HepG2 (cell line): ENCODE data around the gene ATP6V0A1. TPM values are rescaled to one million over a fixed set of nuclear protein-coding genes. Genes with fewer than 3 reads are reported as not detected.

Experiments
- AGO2 ChIP-seq: fragments of 200-400 bp; formaldehyde crosslinking; optimal IDR thresholded peaks from 2 replicates; pipeline ENCODE3; 2017; ENCODE audit warnings: mild to moderate bottlenecking, low read depth, low read length, moderate library complexity
- ATF1 ChIP-seq: IDR thresholded peaks from 2 replicates; pipeline ENCODE4 v1.6.1; 2016; ENCODE audit warnings: mild to moderate bottlenecking, control low read depth
- CREM ChIP-seq, 2 experiments: sonication (generic) in 1 of 2; formaldehyde crosslinking in 1 of 2; IDR thresholded peaks; 2 replicates each; pipeline versions ENCODE4 v1.4.0 to v1.6.1; 2016 to 2020; ENCODE audit warnings: antibody characterized with exemption in 1 of 2, mild to moderate bottlenecking in 1 of 2, missing genetic modification reagents in 1 of 2
- HNF4A ChIP-seq: sonication (generic); formaldehyde crosslinking; IDR thresholded peaks from 2 replicates; pipeline ENCODE4 v1.4.0; 2020; ENCODE audit warnings: missing genetic modification reagents
- IKZF4 ChIP-seq: sonication (generic); formaldehyde crosslinking; IDR thresholded peaks from 2 replicates; pipeline ENCODE4 v1.5.1; 2020; ENCODE audit warnings: borderline replicate concordance, mild to moderate bottlenecking, low read depth, missing genetic modification reagents; ENCODE audit errors: not compliant biosample characterization
- MED8 ChIP-seq: sonication (generic); formaldehyde crosslinking; IDR thresholded peaks from 2 replicates; pipeline ENCODE4 v1.8.1; 2023; ENCODE audit warnings: mild to moderate bottlenecking, missing genetic modification reagents; ENCODE audit not compliant: insufficient replicate concordance
- MTF2 ChIP-seq: sonication (generic); formaldehyde crosslinking; IDR thresholded peaks from 2 replicates; pipeline ENCODE4 v1.5.0; 2020; ENCODE audit warnings: missing genetic modification reagents, borderline replicate concordance
- MYPOP ChIP-seq: sonication (generic); formaldehyde crosslinking; IDR thresholded peaks from 2 replicates; pipeline ENCODE4 v1.8.1; 2023; ENCODE audit warnings: mild to moderate bottlenecking, moderate library complexity, missing genetic modification reagents
- RBAK ChIP-seq: sonication (generic); formaldehyde crosslinking; IDR thresholded peaks from 2 replicates; pipeline ENCODE4 v1.5.1; 2020; ENCODE audit warnings: mild to moderate bottlenecking, missing genetic modification reagents
- TCF7L2 ChIP-seq: IDR thresholded peaks from 2 replicates; pipeline ENCODE4 v1.6.1; 2011; ENCODE audit warnings: mild to moderate bottlenecking, low read depth, low read length, moderate library complexity
- TRIM24 ChIP-seq: sonication (generic); formaldehyde crosslinking; IDR thresholded peaks from 2 replicates; pipeline ENCODE4 v1.8.0; 2022; ENCODE audit warnings: mild to moderate bottlenecking, missing genetic modification reagents
- ZFP62 ChIP-seq: sonication (generic); formaldehyde crosslinking; IDR thresholded peaks from 2 replicates; pipeline ENCODE4 v1.4.0; 2020; ENCODE audit warnings: missing genetic modification reagents
- ZNF354B ChIP-seq: sonication (generic); formaldehyde crosslinking; IDR thresholded peaks from 2 replicates; pipeline ENCODE4 v1.8.0; 2022; ENCODE audit warnings: mild to moderate bottlenecking, missing genetic modification reagents
- ZNF569 ChIP-seq: sonication (generic); formaldehyde crosslinking; IDR thresholded peaks from 2 replicates; pipeline ENCODE4 v1.5.0; 2020; ENCODE audit warnings: mild to moderate bottlenecking, missing genetic modification reagents, moderate library complexity, borderline replicate concordance
- polyA plus RNA-seq, 8 experiments: library from polyadenylated mRNA; depleted of rRNA in 3 of 8; stranded (reverse) in 7 of 8; unstranded in 1 of 8; fragments of >200 nt; fragmentation: Illumina TruSeq in 4 of 8; extraction: Trizol in 4 of 8; gene quantifications; 2 replicates each; pipeline versions ENCODE4 v1.2.1 to v1.2.3, GENCODE V29; 2011 to 2016; ENCODE audit warnings: low read depth in 4 of 8, missing spikeins in 1 of 8, mixed read lengths in 1 of 8; ENCODE audit not compliant: insufficient read depth in 1 of 8
- total RNA-seq, 5 experiments: library from RNA; depleted of rRNA; stranded (reverse); fragments of >200 nt; fragmentation: Illumina TruSeq; extraction: Trizol; gene quantifications; 2 replicates each; pipeline ENCODE4 v1.2.3, GENCODE V29; 2016; ENCODE audit warnings: low read depth in 1 of 5
- TF ChIP-seq, protein P1 (sequence below): sonication (generic); formaldehyde crosslinking; IDR thresholded peaks from 2 replicates; pipeline ENCODE4 v1.4.0; 2020; ENCODE audit warnings: missing genetic modification reagents, borderline replicate concordance
- TF ChIP-seq, protein P2 (sequence below): sonication (generic); formaldehyde crosslinking; IDR thresholded peaks from 2 replicates; pipeline ENCODE4 v1.8.0; 2022; ENCODE audit warnings: mild to moderate bottlenecking, missing genetic modification reagents; ENCODE audit not compliant: insufficient replicate concordance
- TF ChIP-seq, protein P3 (sequence below): sonication (generic); formaldehyde crosslinking; IDR thresholded peaks from 2 replicates; pipeline ENCODE4 v1.5.0; 2020; ENCODE audit warnings: missing genetic modification reagents, mild to moderate bottlenecking, borderline replicate concordance
- TF ChIP-seq, protein P4 (sequence below): sonication (generic); formaldehyde crosslinking; conservative IDR thresholded peaks from 2 replicates; pipeline ENCODE4 v1.4.0; 2020; ENCODE audit warnings: missing genetic modification reagents

Gene ATP6V0A1
- total and polyA plus RNA-seq, 2 of the 13 experiments (the other 11 are each of a cell fraction or from before 2014, with no cell fraction given): 27.9 to 54.1 TPM

DNA sequence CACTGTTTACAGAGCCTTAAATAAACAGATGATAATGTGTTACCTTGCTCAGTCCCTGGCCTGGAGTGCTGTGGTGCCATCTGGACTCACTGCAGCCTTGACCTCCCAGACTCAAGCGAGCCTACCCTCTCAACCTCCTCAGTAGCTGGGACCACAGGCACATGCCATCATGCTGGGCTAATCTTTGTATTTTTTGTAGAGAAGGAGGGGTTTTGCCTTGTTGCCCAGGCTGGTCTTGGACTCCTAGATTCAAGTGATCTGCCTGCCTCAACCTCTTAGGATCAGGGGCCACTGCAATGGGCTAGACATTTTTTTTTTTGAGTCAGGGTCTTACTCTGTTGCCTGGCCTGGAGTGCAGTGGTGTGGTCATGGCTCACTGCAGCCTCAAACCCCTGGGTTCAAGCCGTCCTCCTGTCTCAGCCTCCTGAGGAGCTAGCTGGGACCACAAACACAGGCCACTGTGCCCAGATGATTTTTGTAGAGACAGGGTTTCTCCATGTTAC lies 72.3 kb downstream of the ATP6V0A1 start (continued):
- peak; percentile 95 for TF ChIP-seq HNF4A
- peak; percentile 21; the same call in 1 of the 2 replicates for TF ChIP-seq ZNF354B (CRISPR knock-in tag)
- peak; percentile 81 for TF ChIP-seq IKZF4 (CRISPR knock-in tag)
- no peak for TF ChIP-seq AGO2
- TF ChIP-seq RBAK (CRISPR knock-in tag): no peak
- TF ChIP-seq ATF1: no peak; the same call in 1 of the 2 replicates
- no peak for TF ChIP-seq ZNF569
- TF ChIP-seq, protein P1, sequence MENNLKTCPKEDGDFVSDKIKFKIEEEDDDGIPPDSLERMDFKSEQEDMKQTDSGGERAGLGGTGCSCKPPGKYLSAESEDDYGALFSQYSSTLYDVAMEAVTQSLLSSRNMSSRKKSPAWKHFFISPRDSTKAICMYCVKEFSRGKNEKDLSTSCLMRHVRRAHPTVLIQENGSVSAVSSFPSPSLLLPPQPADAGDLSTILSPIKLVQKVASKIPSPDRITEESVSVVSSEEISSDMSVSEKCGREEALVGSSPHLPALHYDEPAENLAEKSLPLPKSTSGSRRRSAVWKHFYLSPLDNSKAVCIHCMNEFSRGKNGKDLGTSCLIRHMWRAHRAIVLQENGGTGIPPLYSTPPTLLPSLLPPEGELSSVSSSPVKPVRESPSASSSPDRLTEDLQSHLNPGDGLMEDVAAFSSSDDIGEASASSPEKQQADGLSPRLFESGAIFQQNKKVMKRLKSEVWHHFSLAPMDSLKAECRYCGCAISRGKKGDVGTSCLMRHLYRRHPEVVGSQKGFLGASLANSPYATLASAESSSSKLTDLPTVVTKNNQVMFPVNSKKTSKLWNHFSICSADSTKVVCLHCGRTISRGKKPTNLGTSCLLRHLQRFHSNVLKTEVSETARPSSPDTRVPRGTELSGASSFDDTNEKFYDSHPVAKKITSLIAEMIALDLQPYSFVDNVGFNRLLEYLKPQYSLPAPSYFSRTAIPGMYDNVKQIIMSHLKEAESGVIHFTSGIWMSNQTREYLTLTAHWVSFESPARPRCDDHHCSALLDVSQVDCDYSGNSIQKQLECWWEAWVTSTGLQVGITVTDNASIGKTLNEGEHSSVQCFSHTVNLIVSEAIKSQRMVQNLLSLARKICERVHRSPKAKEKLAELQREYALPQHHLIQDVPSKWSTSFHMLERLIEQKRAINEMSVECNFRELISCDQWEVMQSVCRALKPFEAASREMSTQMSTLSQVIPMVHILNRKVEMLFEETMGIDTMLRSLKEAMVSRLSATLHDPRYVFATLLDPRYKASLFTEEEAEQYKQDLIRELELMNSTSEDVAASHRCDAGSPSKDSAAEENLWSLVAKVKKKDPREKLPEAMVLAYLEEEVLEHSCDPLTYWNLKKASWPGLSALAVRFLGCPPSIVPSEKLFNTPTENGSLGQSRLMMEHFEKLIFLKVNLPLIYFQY (CRISPR knock-in tag): peak; percentile 89; the same call in 1 of the 2 replicates
- TF ChIP-seq ZFP62 (CRISPR knock-in tag): no peak
- TF ChIP-seq MTF2 (CRISPR knock-in tag): no peak
- TF ChIP-seq, protein P2, sequence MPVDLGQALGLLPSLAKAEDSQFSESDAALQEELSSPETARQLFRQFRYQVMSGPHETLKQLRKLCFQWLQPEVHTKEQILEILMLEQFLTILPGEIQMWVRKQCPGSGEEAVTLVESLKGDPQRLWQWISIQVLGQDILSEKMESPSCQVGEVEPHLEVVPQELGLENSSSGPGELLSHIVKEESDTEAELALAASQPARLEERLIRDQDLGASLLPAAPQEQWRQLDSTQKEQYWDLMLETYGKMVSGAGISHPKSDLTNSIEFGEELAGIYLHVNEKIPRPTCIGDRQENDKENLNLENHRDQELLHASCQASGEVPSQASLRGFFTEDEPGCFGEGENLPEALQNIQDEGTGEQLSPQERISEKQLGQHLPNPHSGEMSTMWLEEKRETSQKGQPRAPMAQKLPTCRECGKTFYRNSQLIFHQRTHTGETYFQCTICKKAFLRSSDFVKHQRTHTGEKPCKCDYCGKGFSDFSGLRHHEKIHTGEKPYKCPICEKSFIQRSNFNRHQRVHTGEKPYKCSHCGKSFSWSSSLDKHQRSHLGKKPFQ: peak; percentile 5
- TF ChIP-seq TCF7L2: no peak
- TF ChIP-seq MED8 (CRISPR knock-in tag): peak; percentile 62
- TF ChIP-seq, protein P3, sequence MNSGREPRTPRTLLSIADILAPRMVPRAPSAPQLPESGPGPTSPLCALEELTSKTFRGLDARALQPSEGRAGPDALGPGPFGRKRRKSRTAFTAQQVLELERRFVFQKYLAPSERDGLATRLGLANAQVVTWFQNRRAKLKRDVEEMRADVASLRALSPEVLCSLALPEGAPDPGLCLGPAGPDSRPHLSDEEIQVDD (CRISPR knock-in tag): no peak
- peak; percentile 65; the same call in 1 of the 2 replicates for TF ChIP-seq MYPOP (CRISPR knock-in tag)
- TF ChIP-seq TRIM24 (CRISPR knock-in tag): no peak; the same call in 1 of the 2 replicates
- TF ChIP-seq, protein P4, sequence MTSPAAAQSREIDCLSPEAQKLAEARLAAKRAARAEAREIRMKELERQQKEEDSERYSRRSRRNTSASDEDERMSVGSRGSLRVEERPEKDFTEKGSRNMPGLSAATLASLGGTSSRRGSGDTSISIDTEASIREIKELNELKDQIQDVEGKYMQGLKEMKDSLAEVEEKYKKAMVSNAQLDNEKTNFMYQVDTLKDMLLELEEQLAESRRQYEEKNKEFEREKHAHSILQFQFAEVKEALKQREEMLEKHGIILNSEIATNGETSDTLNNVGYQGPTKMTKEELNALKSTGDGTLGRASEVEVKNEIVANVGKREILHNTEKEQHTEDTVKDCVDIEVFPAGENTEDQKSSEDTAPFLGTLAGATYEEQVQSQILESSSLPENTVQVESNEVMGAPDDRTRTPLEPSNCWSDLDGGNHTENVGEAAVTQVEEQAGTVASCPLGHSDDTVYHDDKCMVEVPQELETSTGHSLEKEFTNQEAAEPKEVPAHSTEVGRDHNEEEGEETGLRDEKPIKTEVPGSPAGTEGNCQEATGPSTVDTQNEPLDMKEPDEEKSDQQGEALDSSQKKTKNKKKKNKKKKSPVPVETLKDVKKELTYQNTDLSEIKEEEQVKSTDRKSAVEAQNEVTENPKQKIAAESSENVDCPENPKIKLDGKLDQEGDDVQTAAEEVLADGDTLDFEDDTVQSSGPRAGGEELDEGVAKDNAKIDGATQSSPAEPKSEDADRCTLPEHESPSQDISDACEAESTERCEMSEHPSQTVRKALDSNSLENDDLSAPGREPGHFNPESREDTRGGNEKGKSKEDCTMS (CRISPR knock-in tag): no peak
- peak; percentile 83; the same call in 1 of the 2 replicates for TF ChIP-seq CREM (IDR thresholded peaks at IDR 0.05)
- no peak for TF ChIP-seq CREM (CRISPR knock-in tag; IDR thresholded peaks at IDR 0.05)
